K562 (cell line): ENCODE results near the gene CLCN6. TPM values are rescaled to one million over a fixed set of nuclear protein-coding genes. Genes with fewer than 3 reads are reported as not detected.

ENCODE experiments used
- ATAC-seq: fragments of 200-7000 bp; cut with Tn5 transposase; 3 replicates; pipeline ENCODE4 v1.9.1; 2020; ENCODE audit warnings: moderate library complexity
- BruUV-seq: library from RNA; stranded (reverse); fragments of 400-500 nt; replicated peaks from 2 replicates; lab custom pipeline; 2021; lab: Mats Ljungman, UMichigan
- CTCF ChIA-PET: fragments of 300-600 bp; formaldehyde crosslinking; extraction: SDS; loops from one replicate; lab custom pipeline; 2021; ENCODE audit warnings: low intra/inter-chr PET ratio; lab: Yijun Ruan, JAX
- POLR2A ChIA-PET: fragments of 300-600, 350-650 bp; sonication (Branson Sonifier 250); formaldehyde crosslinking; extraction: SDS; loops from one replicate; lab custom pipeline; 2021; ENCODE audit warnings: antibody characterized with exemption, inconsistent platforms; lab: Yijun Ruan, JAX
- DNase-seq, 4 experiments: peaks; one replicate each; pipeline versions ENCODE4 v3.0.0 to v3.0.0-alpha.2; 2011 to 2018; ENCODE audit warnings: low spot score in 3 of 4, mixed read lengths in 3 of 4; ENCODE audit errors: extremely low read depth in 1 of 4
- FAIRE-seq: peaks from 2 replicates; lab custom pipeline; 2011; peaks lifted over from hg19 to GRCh38; lab: Jason Lieb, UNC
- H2AFZ ChIP-seq: 2 replicates; pipeline ENCODE4 v1.6.0; 2011; ENCODE audit warnings: low read depth, low read length, control low read depth, inconsistent platforms
- H3K27ac ChIP-seq: fragments of 200-600 bp; 3 replicates; pipeline ENCODE4 v1.8.0; 2011; ENCODE audit warnings: low read depth, mild to moderate bottlenecking, control low read depth, inconsistent platforms, low read length, moderate library complexity, mixed read lengths; ENCODE audit errors: extremely low read depth
- H3K27me3 ChIP-seq, 2 experiments: fragments of 300-600 bp in 1 of 2; 2 replicates in 1 of 2; 3 replicates in 1 of 2; pipeline versions ENCODE4 v1.6.0 to v1.8.0; 2011; ENCODE audit warnings: inconsistent platforms in 2 of 2, low read length in 2 of 2, mild to moderate bottlenecking in 1 of 2, mixed read lengths in 1 of 2, moderate library complexity in 1 of 2; ENCODE audit not compliant: control insufficient read depth in 2 of 2, insufficient read depth in 2 of 2
- H3K36me3 ChIP-seq: fragments of 300-600 bp; 3 replicates; pipeline ENCODE4 v1.8.0; 2011; ENCODE audit warnings: mild to moderate bottlenecking, low read length, inconsistent platforms; ENCODE audit not compliant: control insufficient read depth, insufficient read depth
- H3K4me1 ChIP-seq, 2 experiments: fragments of 200-600 bp in 1 of 2; replicated peaks in 1 of 2; 2 replicates in 1 of 2; 3 replicates in 1 of 2; pipeline versions ENCODE4 v1.5.1 to v1.8.0; 2011; ENCODE audit warnings: inconsistent platforms in 2 of 2, low read length in 2 of 2, mild to moderate bottlenecking in 1 of 2, mixed read lengths in 1 of 2, moderate library complexity in 1 of 2; ENCODE audit not compliant: control insufficient read depth in 2 of 2, insufficient read depth in 2 of 2
- H3K4me2 ChIP-seq: 2 replicates; pipeline ENCODE4 v1.6.1; 2011; ENCODE audit warnings: low read length, control low read depth, inconsistent platforms, mixed read lengths; ENCODE audit not compliant: insufficient read depth
- H3K4me3 ChIP-seq: fragments of 200-600 bp; sonication (generic), shearing (Covaris generic); 2 replicates; pipeline ENCODE4 v1.5.1; 2016; ENCODE audit warnings: control low read depth, inconsistent platforms
- H3K79me2 ChIP-seq: fragments of 200-600 bp; 3 replicates; pipeline ENCODE4 v1.8.0; 2011; ENCODE audit warnings: low read length, inconsistent platforms; ENCODE audit not compliant: control insufficient read depth, insufficient read depth
- H3K9ac ChIP-seq, 2 experiments: 2 replicates each; pipeline versions ENCODE4 v1.6.0 to v1.6.1; 2011; ENCODE audit warnings: low read depth in 2 of 2, low read length in 2 of 2, control low read depth in 1 of 2, inconsistent platforms in 1 of 2, mild to moderate bottlenecking in 1 of 2, mixed read lengths in 1 of 2; ENCODE audit not compliant: insufficient read depth in 1 of 2
- H3K9me1 ChIP-seq: one replicate; pipeline ENCODE4 v1.6.0; 2011; ENCODE audit warnings: inconsistent platforms, mild to moderate bottlenecking, low read length, moderate library complexity; ENCODE audit not compliant: control insufficient read depth, insufficient read depth
- H3K9me3 ChIP-seq: replicated peaks from 2 replicates; pipeline ENCODE4 v1.5.1; 2011; ENCODE audit warnings: low read depth, low read length, inconsistent platforms; ENCODE audit not compliant: control insufficient read depth, insufficient read depth
- H4K20me1 ChIP-seq: replicated peaks from 2 replicates; pipeline ENCODE4 v1.6.1; 2011; ENCODE audit warnings: low read length, inconsistent platforms, mixed read lengths; ENCODE audit not compliant: control insufficient read depth, insufficient read depth
- CBFB ChIP-seq: sonication (generic); formaldehyde crosslinking; IDR thresholded peaks from 2 replicates; pipeline ENCODE4 v1.4.0; 2020; ENCODE audit warnings: mild to moderate bottlenecking, missing genetic modification reagents
- HLTF ChIP-seq: fragments of 450-650 bp; IDR thresholded peaks from 2 replicates; pipeline ENCODE4 v1.6.1; 2016
- MAX ChIP-seq: sonication (generic); formaldehyde crosslinking; IDR thresholded peaks from 2 replicates; pipeline ENCODE4 v1.9.0; 2022; ENCODE audit warnings: mild to moderate bottlenecking, missing genetic modification reagents
- TRIM25 ChIP-seq: fragments of 450-650 bp; IDR thresholded peaks from 2 replicates; pipeline ENCODE4 v1.7.0; 2016; ENCODE audit warnings: borderline replicate concordance
- WGBS: fragments of 100-300 bp; shearing (Covaris generic); methylation state at CpG from one replicate; pipeline ENCODE4 v1.1.6; 2016; ENCODE audit warnings: low coverage, mixed read lengths; ENCODE audit not compliant: insufficient coverage; ENCODE audit errors: missing lambda C conversion rate; 5-methylcytosine and 5-hydroxymethylcytosine counted together
- in situ Hi-C: fragments of 300-500 bp; cut with MboI; formaldehyde crosslinking; loops from 4 replicates; pipeline ENCODE4 v1.15.0; 2018; ENCODE audit warnings: inconsistent platforms, mixed read lengths
- intact Hi-C: fragments of 100-400 bp; cut with micrococcal nuclease; formaldehyde crosslinking; loops from 2 replicates; pipeline ENCODE4 v1.14.2; 2022
- polyA plus RNA-seq, 8 experiments: library from polyadenylated mRNA; depleted of rRNA in 4 of 8; stranded (reverse) in 5 of 8; unstranded in 3 of 8; fragments of >200 nt; fragmentation: Nextera tagmentation in 2 of 8; fragmentation: Illumina TruSeq in 1 of 8; extraction: Ambion mirVana in 2 of 8; extraction: Trizol in 1 of 8; gene quantifications; 2 replicates each; pipeline versions ENCODE4 v1.2.1 to v1.2.3, GENCODE V29; 2011 to 2014; ENCODE audit warnings: inconsistent platforms in 1 of 8, missing spikeins in 1 of 8
- total RNA-seq, 7 experiments: library from RNA; depleted of rRNA in 6 of 7; stranded (reverse); fragments of >200 nt in 6 of 7; fragmentation: Illumina TruSeq in 2 of 7; extraction: Trizol in 2 of 7; gene quantifications; 2 replicates each; pipeline versions ENCODE4 v1.2.1 to v1.2.3, GENCODE V29; 2011 to 2021; ENCODE audit warnings: low replicate concordance in 1 of 7

The CLCN6 gene
- total and polyA plus RNA-seq, 9 of the 15 experiments (the other 6 are each of a cell fraction or from before 2014, with no cell fraction given) = 2.0 to 21.8 (median 13.6) TPM

GRCh38 chr1:11874258-11874562 is 68.2 kb downstream of the CLCN6 start:
- H3K27ac ChIP-seq = no peak overlapping the region
- H3K4me2 ChIP-seq = no peak overlapping the region
- 54% methylated on average over 10 of the region's 10 CpGs for WGBS
- H3K9ac ChIP-seq = peak overlapping the region in 1 of 2 experiments; percentile 53; a peak in 1 of 4 replicates
- peaks cover 8 to 41% of the 10 kb centered on the region in 2 experiments for H3K4me1 ChIP-seq
- intact Hi-C loops (no loop called here), in situ Hi-C loops (no loop called here)
- no peak overlapping the region for H3K4me3 ChIP-seq
- no peaks in the 10 kb centered on the region for H3K79me2 ChIP-seq
- H3K9me1 ChIP-seq = no peaks in the 10 kb centered on the region
- FAIRE-seq = no peak
- peaks cover 0 to 5% of the 10 kb centered on the region in 2 experiments; a peak in 2 of 5 replicates for H3K27me3 ChIP-seq
- 0 out of 2 replicates have a peak, but pooled peaks have one; percentile 3 for TF ChIP-seq MAX (CRISPR knock-in tag)
- TF ChIP-seq TRIM25 = no peak
- no peak overlapping the region for H2AFZ ChIP-seq
- CTCF ChIA-PET = no interaction called here
- DNase-seq = no peak
- POLR2A ChIA-PET = interaction anchor here (8.2 kb wide), 1 partner anchor 35 kb away, joined by 114 read pairs; no protein-coding TSS in a partner anchor
- BruUV-seq = no TSS peak
- no peaks in the 10 kb centered on the region for H4K20me1 ChIP-seq
- no peak for ATAC-seq
- H3K9me3 ChIP-seq = no peaks in the 10 kb centered on the region
- H3K36me3 ChIP-seq = no peaks in the 10 kb centered on the region

GRCh38 chr1:11874624-11875023 is 68.6 kb downstream of the CLCN6 start:
- POLR2A ChIA-PET = interaction anchor here (2.3 kb wide), 1 partner anchor 34 kb away, joined by 34 read pairs; no protein-coding TSS in a partner anchor
- TF ChIP-seq CBFB (CRISPR knock-in tag) (0 out of 2 replicates have a peak, but pooled peaks have one; percentile 20), HLTF (no peak)
- ATAC-seq (no peak), FAIRE-seq (no peak), DNase-seq (no peak)
- CTCF ChIA-PET = no interaction called here
- Histone ChIP-seq H3K4me1 (peaks cover 12 to 44% of the 10 kb centered on the region in 2 experiments), H3K4me3 (no peak overlapping the region), H3K4me2 (no peak overlapping the region), H3K27me3 (peaks cover 0 to 2% of the 10 kb centered on the region in 2 experiments; a peak in 2 of 5 replicates), H3K9me1 (no peaks in the 10 kb centered on the region), H2AFZ (peak overlapping the region; percentile 57; the same call in 1 of the 2 replicates), H4K20me1 (no peaks in the 10 kb centered on the region), H3K36me3 (no peaks in the 10 kb centered on the region), H3K27ac (no peak overlapping the region), H3K9ac (peak overlapping the region in 1 of 2 experiments; percentile 53; a peak in 1 of 4 replicates), H3K79me2 (no peaks in the 10 kb centered on the region), H3K9me3 (no peaks in the 10 kb centered on the region)
- 54% methylated on average over 6 of the region's 6 CpGs for WGBS
- in situ Hi-C loops = no loop called here
- no TSS peak for BruUV-seq
- intact Hi-C loops = no loop called here
